Measurements from ENCODE around the gene F12. TPM values are rescaled to one million over a fixed set of nuclear protein-coding genes. Genes with fewer than 3 reads are reported as not detected.

The F12 gene
- total and polyA plus RNA-seq, 2 of the 8 experiments (the other 6 are each of a cell fraction or from before 2014, with no cell fraction given): 6.5 to 7.8 TPM

- TF ChIP-seq NRF1 (IDR thresholded peaks at IDR 0.05; ENCODE audit: low read depth, low read length) (no peak), ASH2L (IDR thresholded peaks at IDR 0.05; ENCODE audit: low read length) (peak; percentile 64), MAFK (IDR thresholded peaks at IDR 0.05; ENCODE audit: low read depth, low read length) (no peak), JUND (IDR thresholded peaks at IDR 0.05; ENCODE audit: low read length) (no peak), KDM5A (IDR thresholded peaks at IDR 0.05; ENCODE audit: low read length) (no peak), SP4 (IDR thresholded peaks at IDR 0.05; ENCODE audit: low read length) (no peak), BACH1 (IDR thresholded peaks at IDR 0.05; ENCODE audit: low read length) (no peak), EGR1 (IDR thresholded peaks at IDR 0.05; ENCODE audit: borderline replicate concordance, low read depth, low read length) (no peak), YY1 (IDR thresholded peaks at IDR 0.05; ENCODE audit: low read depth, low read length) (no peak), SRF (IDR thresholded peaks at IDR 0.05; ENCODE audit: low read depth, low read length) (no peak), SIRT6 (IDR thresholded peaks at IDR 0.05; ENCODE audit: low read length) (no peak), SIN3A (conservative IDR thresholded peaks at IDR 0.05 in 1 of 2, IDR thresholded peaks at IDR 0.05 in 1 of 2; ENCODE audit: low read depth in 1 of 2, low read length in 2 of 2) (0 out of 4 replicates have a peak, but pooled peaks of 1 of the 2 experiments have one; percentile 11), HDAC2 (IDR thresholded peaks at IDR 0.05; ENCODE audit: borderline replicate concordance in 1 of 2, low read depth in 2 of 2, low read length in 2 of 2) (no peak), ATF2 (IDR thresholded peaks at IDR 0.05; ENCODE audit: low read length) (no peak), CTBP2 (IDR thresholded peaks at IDR 0.05; ENCODE audit: borderline replicate concordance, insufficient read depth, insufficient read length, low read length) (no peak), POLR2A (IDR thresholded peaks at IDR 0.05; ENCODE audit: control extremely low read depth in 1 of 2, low read depth in 2 of 2, low read length in 2 of 2) (0 out of 3 replicates have a peak, but pooled peaks of 1 of the 2 experiments have one; percentile 16), RFX5 (IDR thresholded peaks at IDR 0.05; ENCODE audit: borderline replicate concordance, low read depth, low read length) (no peak), SUZ12 (IDR thresholded peaks at IDR 0.05; ENCODE audit: low read length) (no peak), MAX (IDR thresholded peaks at IDR 0.05) (no peak), CBX5 (IDR thresholded peaks at IDR 0.05; ENCODE audit: low read depth, low read length) (no peak), CEBPB (IDR thresholded peaks at IDR 0.05; ENCODE audit: low read depth, low read length) (no peak), HDAC6 (IDR thresholded peaks at IDR 0.05; ENCODE audit: low read depth, low read length) (no peak)
These were observed 46.5 kb downstream of the F12 start (continued) for GRCh38 chr5:177362610-177363507.
